ENCODE data around the gene DNLZ. TPM values are rescaled to one million over a fixed set of nuclear protein-coding genes. Genes with fewer than 3 reads are reported as not detected.
A peak's percentile ranks its signal among the peaks of the same experiment; 100 is the strongest.
"Not testable (repeated sequence)": the region's sequence is repeated elsewhere in the genome, so short reads cannot be mapped to it uniquely, and the experiment has no call there.

DNLZ gene
- total RNA-seq, 4 donors from 2014 or later, result 1.8 to 31.1 (median 19.7) TPM

GRCh38 chr9:136409557-136410455 is 46.3 kb upstream of the DNLZ start:
- DNase-seq, result no peak
- WGBS, 2 donors, result 3 to 18% methylated on average over 7 to 14 of the region's 71 CpGs
- Histone ChIP-seq H3K4me1 (peaks cover 24 to 53% (median 28%) of the 10 kb centered on the region in 3 donors), H3K27ac (peak overlapping the region; percentile 72 to 92 (median 88)), H3K9me3 (no peaks in the 10 kb centered on the region), H3K27me3 (no peaks in the 10 kb centered on the region), H3K36me3 (peaks cover 20 to 63% (median 26%) of the 10 kb centered on the region in 3 donors), H3K4me3 (peak overlapping the region; percentile 74 to 100 (median 88))
- TF ChIP-seq CTCF (IDR thresholded peaks at IDR 0.05), result no peak
- TF ChIP-seq POLR2A (IDR thresholded peaks at IDR 0.05), result no peak
- intact Hi-C loops (cut with DNase I), result no loop called here

- intact Hi-C loops (cut with DNase I), result no loop called here
- Histone ChIP-seq H3K4me1 (peaks cover 27 to 63% (median 28%) of the 10 kb centered on the region in 3 donors), H3K27ac (no peak overlapping the region), H3K4me3 (no peak overlapping the region), H3K36me3 (peaks cover 9 to 63% (median 15%) of the 10 kb centered on the region in 3 donors), H3K27me3 (no peaks in the 10 kb centered on the region), H3K9me3 (no peaks in the 10 kb centered on the region)
- WGBS, 2 donors, result 88% methylated on average over 5 of the region's 7 CpGs
- DNase-seq, result no peak
- TF ChIP-seq CTCF (IDR thresholded peaks at IDR 0.05) (no peak), POLR2A (IDR thresholded peaks at IDR 0.05) (no peak)
Measured at GRCh38 chr9:136407911-136408310, 44.4 kb upstream of the DNLZ start.

GRCh38 chr9:136407061-136407460 is 43.5 kb upstream of the DNLZ start:
- DNase-seq; H3K9me3 ChIP-seq; H3K27ac ChIP-seq; H3K27me3 ChIP-seq; H3K4me3 ChIP-seq; intact Hi-C loops (cut with DNase I): not testable (repeated sequence)
- Histone ChIP-seq H3K36me3 (peaks cover 9 to 61% (median 15%) of the 10 kb centered on the region in 3 donors), H3K4me1 (peaks cover 27 to 58% (median 28%) of the 10 kb centered on the region in 3 donors)
- 94 to 99% methylated on average over 18 to 27 of the region's 28 CpGs for WGBS, 2 donors

- Histone ChIP-seq H3K4me1 (peaks cover 15 to 46% (median 17%) of the 10 kb centered on the region in 3 donors), H3K36me3 (peaks cover 9 to 66% (median 15%) of the 10 kb centered on the region in 3 donors)
- DNase-seq; H3K27me3 ChIP-seq; H3K27ac ChIP-seq; intact Hi-C loops (cut with DNase I); H3K9me3 ChIP-seq; H3K4me3 ChIP-seq: not testable (repeated sequence)
- WGBS, 2 donors, result 79 to 91% methylated on average over 4 to 9 of the region's 10 CpGs
Measured at GRCh38 chr9:136405904-136406303, 42.4 kb upstream of the DNLZ start.

- TF ChIP-seq CTCF (IDR thresholded peaks at IDR 0.05), result no peak
- TF ChIP-seq POLR2A (IDR thresholded peaks at IDR 0.05), result no peak
Measured at GRCh38 chr9:136405481-136405880, 41.9 kb upstream of the DNLZ start.

GRCh38 chr9:136404801-136405136 is 41.2 kb upstream of the DNLZ start:
- Histone ChIP-seq H3K4me3 (no peak overlapping the region), H3K27ac (peak overlapping the region in 1 of 4 donors; percentile 22), H3K27me3 (no peaks in the 10 kb centered on the region), H3K9me3 (no peaks in the 10 kb centered on the region), H3K36me3 (peaks cover 9 to 66% (median 15%) of the 10 kb centered on the region in 3 donors), H3K4me1 (peaks cover 19 to 51% (median 21%) of the 10 kb centered on the region in 3 donors)
- intact Hi-C loops (cut with DNase I), result no loop called here
- 53 to 58% methylated on average over 7 of the region's 14 CpGs for WGBS, 2 donors
- TF ChIP-seq POLR2A (IDR thresholded peaks at IDR 0.05), result no peak
- DNase-seq, result no peak

More at GRCh38 chr9:136405481-136405880, 41.9 kb upstream of the DNLZ start:
- Histone ChIP-seq H3K4me1 (peaks cover 17 to 50% (median 20%) of the 10 kb centered on the region in 3 donors), H3K36me3 (peaks cover 9 to 66% (median 15%) of the 10 kb centered on the region in 3 donors), H3K4me3 (no peak overlapping the region), H3K27me3 (no peaks in the 10 kb centered on the region), H3K27ac (no peak overlapping the region), H3K9me3 (no peaks in the 10 kb centered on the region)
- no peak for DNase-seq
- intact Hi-C loops (cut with DNase I), result no loop called here
- 37 to 65% methylated on average over 6 of the region's 7 CpGs for WGBS, 2 donors
